ENCODE measurements around the gene DCLK2. TPM values are rescaled to one million over a fixed set of nuclear protein-coding genes. Genes with fewer than 3 reads are reported as not detected.

DCLK2 gene
- total and polyA plus RNA-seq, 11 donors, result 6.4 to 38.4 (median 15.4) TPM

- 89 to 93% (median 91%) methylated on average over 24 to 25 of the region's 25 CpGs for WGBS, 4 donors
- no peaks in the 10 kb centered on the region for H3K27me3 ChIP-seq
- ATAC-seq, result no peak
- TF ChIP-seq CTCF (IDR thresholded peaks at IDR 0.05) (no peak), POLR2A (IDR thresholded peaks at IDR 0.05) (no peak)
- no peaks in the 10 kb centered on the region for H3K9me3 ChIP-seq
- peaks cover 0 to 16% (median 0%) of the 10 kb centered on the region in 12 donors for H3K4me1 ChIP-seq
- no peak for DNase-seq
- H3K4me3 ChIP-seq, result no peak overlapping the region
- H3K36me3 ChIP-seq, result peaks cover 0 to 34% (median 15%) of the 10 kb centered on the region in 9 donors
- peak overlapping the region in 1 of 12 donors; percentile 61 for H3K27ac ChIP-seq
- intact Hi-C loops (cut with DNase I), result no loop called here
Observed at GRCh38 chr4:150256841-150257730, 178.8 kb downstream of the DCLK2 start.

GRCh38 chr4:150258569-150258968 is 180.3 kb downstream of the DCLK2 start:
- no peak for TF ChIP-seq POLR2A (IDR thresholded peaks at IDR 0.05)
- no peak for TF ChIP-seq CTCF (IDR thresholded peaks at IDR 0.05)
- H3K36me3 ChIP-seq, result peaks cover 0 to 27% (median 11%) of the 10 kb centered on the region in 9 donors
- WGBS, 4 donors, result 86 to 92% (median 86%) methylated on average over 6 of the region's 6 CpGs

DNA sequence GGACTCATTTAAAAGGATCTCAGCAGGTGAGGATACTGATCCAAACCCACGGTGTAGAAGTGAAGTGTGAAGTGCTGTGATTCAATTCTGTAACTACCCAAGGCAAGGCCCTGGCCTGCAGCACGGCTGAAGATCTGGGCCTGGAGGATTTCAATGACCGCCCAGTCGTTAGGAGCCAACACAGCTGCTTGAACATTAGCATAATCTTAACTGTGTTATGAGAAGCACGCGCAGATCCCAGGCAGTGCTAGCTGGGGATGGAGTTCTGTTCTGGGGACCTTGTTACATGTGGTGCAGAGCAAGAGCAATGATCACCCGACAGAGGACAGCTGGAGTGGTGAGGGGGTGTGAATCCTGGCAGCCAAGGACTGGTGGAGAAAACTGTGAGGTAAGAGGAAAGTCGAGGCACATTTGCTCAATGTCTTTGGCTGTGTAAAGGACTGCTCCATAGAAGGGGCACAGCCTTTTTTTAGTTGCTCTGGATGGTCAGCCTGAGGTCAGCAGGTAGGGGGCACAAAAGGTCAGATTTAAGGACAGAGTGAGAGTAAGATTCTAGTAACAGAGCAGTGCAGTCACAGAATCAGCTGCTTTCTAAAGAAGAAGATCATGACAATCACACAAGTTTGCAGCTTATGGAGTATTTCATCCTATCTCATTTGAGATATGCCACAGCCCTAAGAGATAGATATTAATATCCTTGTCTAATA is 181.8 kb downstream of the DCLK2 start:
- Histone ChIP-seq H3K4me1 (peaks cover 0 to 16% (median 0%) of the 10 kb centered on the region in 12 donors), H3K4me3 (no peak overlapping the region), H3K9me3 (no peaks in the 10 kb centered on the region), H3K27me3 (no peaks in the 10 kb centered on the region), H3K36me3 (peaks cover 0 to 34% (median 16%) of the 10 kb centered on the region in 9 donors), H3K27ac (peak overlapping the region in 1 of 12 donors; percentile 33)
- intact Hi-C loops (cut with DNase I), result no loop called here
- 39 to 67% (median 65%) methylated on average over 8 of the region's 8 CpGs for WGBS, 4 donors
- DNase-seq (peak in 1 of 5 donors; percentile 34), ATAC-seq (peak; percentile 44 to 68 (median 56))
- TF ChIP-seq POLR2A (IDR thresholded peaks at IDR 0.05), result no peak
- TF ChIP-seq CTCF (IDR thresholded peaks at IDR 0.05), result no peak

More at GRCh38 chr4:150258569-150258968, 180.3 kb downstream of the DCLK2 start:
- Histone ChIP-seq H3K9me3 (no peaks in the 10 kb centered on the region), H3K4me1 (peaks cover 0 to 16% (median 0%) of the 10 kb centered on the region in 12 donors), H3K27ac (no peak overlapping the region), H3K4me3 (no peak overlapping the region), H3K27me3 (no peaks in the 10 kb centered on the region)
- ATAC-seq, result no peak
- intact Hi-C loops (cut with DNase I), result no loop called here
- no peak for DNase-seq

DNA sequence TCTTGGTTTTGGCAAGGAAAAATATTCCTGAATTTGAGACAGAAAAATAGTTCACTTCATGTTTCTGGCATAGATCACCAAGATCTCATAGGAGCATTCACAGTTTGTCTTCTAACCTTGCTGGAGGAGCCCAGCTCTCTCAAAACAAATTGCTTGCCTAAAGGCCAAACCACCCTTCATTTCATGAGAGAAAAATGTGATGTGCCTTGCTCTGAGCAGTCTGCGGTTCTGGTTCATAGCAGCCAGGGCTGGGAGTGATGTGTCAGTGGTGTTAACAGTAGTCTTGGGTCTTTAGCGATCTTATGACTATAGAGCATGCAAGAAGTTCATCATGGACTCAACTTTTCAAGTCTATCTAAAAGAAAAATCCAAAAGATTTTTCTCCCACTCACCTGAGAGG is 183.3 kb downstream of the DCLK2 start:
- peaks cover 0 to 10% (median 0%) of the 10 kb centered on the region in 12 donors for H3K4me1 ChIP-seq
- no peak overlapping the region for H3K4me3 ChIP-seq
- TF ChIP-seq POLR2A (IDR thresholded peaks at IDR 0.05) (no peak), CTCF (IDR thresholded peaks at IDR 0.05) (no peak)
- H3K27ac ChIP-seq, result no peak overlapping the region
- intact Hi-C loops (cut with DNase I), result no loop called here
- ATAC-seq (no peak), DNase-seq (no peak)
- H3K36me3 ChIP-seq, result peaks cover 0 to 41% (median 20%) of the 10 kb centered on the region in 9 donors
- H3K27me3 ChIP-seq, result no peaks in the 10 kb centered on the region
- 97 to 100% (median 98%) methylated on average over 2 of the region's 2 CpGs for WGBS, 4 donors
- peaks cover 0 to 2% (median 0%) of the 10 kb centered on the region in 12 donors for H3K9me3 ChIP-seq
